Hepatocyte (in vitro differentiated cells): ENCODE measurements around the gene RHEBL1. TPM values are rescaled to one million over a fixed set of nuclear protein-coding genes. Genes with fewer than 3 reads are reported as not detected.

Experiments used
- DNase-seq: peaks from one replicate; pipeline ENCODE4 v3.0.0-alpha.2; 2016; ENCODE audit warnings: low spot score
- H2AFZ ChIP-seq: fragments of 200-600 bp; sonication (generic); 2 replicates; pipeline ENCODE4 v1.6.0; 2016; ENCODE audit warnings: antibody characterized with exemption, mild to moderate bottlenecking
- H3K27ac ChIP-seq: fragments of 200-600 bp; sonication (generic); 2 replicates; pipeline ENCODE4 v1.5.1; 2016; ENCODE audit warnings: mild to moderate bottlenecking
- H3K27me3 ChIP-seq: fragments of 200-600 bp; sonication (generic); 2 replicates; pipeline ENCODE4 v1.6.1; 2016
- H3K36me3 ChIP-seq: fragments of 200-600 bp; sonication (generic); replicated peaks from 2 replicates; pipeline ENCODE4 v1.5.1; 2016; ENCODE audit warnings: low read depth; ENCODE audit not compliant: insufficient read depth
- H3K4me1 ChIP-seq: fragments of 200-600 bp; sonication (generic); 2 replicates; pipeline ENCODE4 v1.5.1; 2016; ENCODE audit warnings: mild to moderate bottlenecking, moderate library complexity; ENCODE audit not compliant: insufficient read depth
- H3K4me2 ChIP-seq: fragments of 200-600 bp; sonication (generic); 2 replicates; pipeline ENCODE4 v1.6.0; 2016
- H3K4me3 ChIP-seq: fragments of 200-600 bp; sonication (generic); 2 replicates; pipeline ENCODE4 v1.5.1; 2016; ENCODE audit warnings: mild to moderate bottlenecking
- H3K79me2 ChIP-seq: fragments of 200-600 bp; sonication (generic); 2 replicates; pipeline ENCODE4 v1.6.0; 2017; ENCODE audit warnings: mild to moderate bottlenecking
- H3K9me2 ChIP-seq: fragments of 200-600 bp; sonication (generic); replicated peaks from 2 replicates; pipeline ENCODE4 v1.6.0; 2017; ENCODE audit warnings: mild to moderate bottlenecking; ENCODE audit not compliant: insufficient read depth
- H3K9me3 ChIP-seq: fragments of 200-600 bp; sonication (generic); 2 replicates; pipeline ENCODE4 v1.5.1; 2016; ENCODE audit warnings: low read depth, mild to moderate bottlenecking
- H4K20me1 ChIP-seq: fragments of 200-600 bp; sonication (generic); 2 replicates; pipeline ENCODE4 v1.6.0; 2016; ENCODE audit warnings: mild to moderate bottlenecking; ENCODE audit not compliant: insufficient read depth, poor library complexity, severe bottlenecking
- EZH2 ChIP-seq: fragments of 200-600 bp; sonication (generic); IDR thresholded peaks from 2 replicates; pipeline ENCODE4 v1.6.1; 2016; ENCODE audit warnings: antibody characterized with exemption, mild to moderate bottlenecking, borderline replicate concordance
- EZH2phosphoT487 ChIP-seq: fragments of 200-600 bp; sonication (generic); IDR thresholded peaks from one replicate; pipeline ENCODE4 v1.6.1; 2018; ENCODE audit warnings: antibody characterized with exemption, mild to moderate bottlenecking, low read depth, moderate library complexity; ENCODE audit not compliant: unreplicated experiment, severe bottlenecking
- WGBS: methylation state at CpG from one replicate; pipeline ENCODE4 v1.1.6; 2016; ENCODE audit warnings: low lambda C conversion rate; ENCODE audit errors: missing lambda C conversion rate; 5-methylcytosine and 5-hydroxymethylcytosine counted together
- polyA plus RNA-seq: library from polyadenylated mRNA; unstranded; fragments of >200 nt; fragmentation: Nextera tagmentation; extraction: Ambion mirVana; gene quantifications from 2 replicates; pipeline ENCODE4 v1.2.1, GENCODE V29; 2016
- total RNA-seq: library from RNA; depleted of rRNA; stranded (reverse); fragments of >200 nt; gene quantifications from 2 replicates; pipeline ENCODE4 v1.2.3, GENCODE V29; 2014
- TF ChIP-seq, protein P1 (sequence below): fragments of 200-600 bp; sonication (generic); IDR thresholded peaks from 2 replicates; pipeline ENCODE4 v1.5.1; 2016; ENCODE audit warnings: antibody characterized with exemption, mild to moderate bottlenecking; ENCODE audit not compliant: poor library complexity

The RHEBL1 gene
- total and polyA plus RNA-seq, 2 experiments from 2014 or later, result 0.30 TPM; not detected in 1

GRCh38 chr12:49092086-49092815, 22.5 kb upstream of the RHEBL1 start:
- Histone ChIP-seq H3K4me3 (no peak overlapping the region), H3K4me2 (peak overlapping the region; percentile 65), H3K27ac (no peak overlapping the region), H2AFZ (no peak overlapping the region), H4K20me1 (no peaks in the 10 kb centered on the region), H3K36me3 (no peaks in the 10 kb centered on the region), H3K9me3 (no peaks in the 10 kb centered on the region), H3K79me2 (no peaks in the 10 kb centered on the region), H3K4me1 (peaks cover 10% of the 10 kb centered on the region), H3K9me2 (no peaks in the 10 kb centered on the region), H3K27me3 (peaks cover 74% of the 10 kb centered on the region)
- DNase-seq, result peak; percentile 47
- WGBS, result 9% methylated on average over 29 of the region's 32 CpGs
- TF ChIP-seq EZH2phosphoT487 (no peak), EZH2 (peak; percentile 86)
- TF ChIP-seq, protein P1, sequence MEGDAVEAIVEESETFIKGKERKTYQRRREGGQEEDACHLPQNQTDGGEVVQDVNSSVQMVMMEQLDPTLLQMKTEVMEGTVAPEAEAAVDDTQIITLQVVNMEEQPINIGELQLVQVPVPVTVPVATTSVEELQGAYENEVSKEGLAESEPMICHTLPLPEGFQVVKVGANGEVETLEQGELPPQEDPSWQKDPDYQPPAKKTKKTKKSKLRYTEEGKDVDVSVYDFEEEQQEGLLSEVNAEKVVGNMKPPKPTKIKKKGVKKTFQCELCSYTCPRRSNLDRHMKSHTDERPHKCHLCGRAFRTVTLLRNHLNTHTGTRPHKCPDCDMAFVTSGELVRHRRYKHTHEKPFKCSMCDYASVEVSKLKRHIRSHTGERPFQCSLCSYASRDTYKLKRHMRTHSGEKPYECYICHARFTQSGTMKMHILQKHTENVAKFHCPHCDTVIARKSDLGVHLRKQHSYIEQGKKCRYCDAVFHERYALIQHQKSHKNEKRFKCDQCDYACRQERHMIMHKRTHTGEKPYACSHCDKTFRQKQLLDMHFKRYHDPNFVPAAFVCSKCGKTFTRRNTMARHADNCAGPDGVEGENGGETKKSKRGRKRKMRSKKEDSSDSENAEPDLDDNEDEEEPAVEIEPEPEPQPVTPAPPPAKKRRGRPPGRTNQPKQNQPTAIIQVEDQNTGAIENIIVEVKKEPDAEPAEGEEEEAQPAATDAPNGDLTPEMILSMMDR, result peak; percentile 48

- no peak overlapping the region for H3K4me3 ChIP-seq
- H3K79me2 ChIP-seq, result no peaks in the 10 kb centered on the region
- no peaks in the 10 kb centered on the region for H4K20me1 ChIP-seq
- WGBS, result 9% methylated on average over 11 of the region's 14 CpGs
- H3K9me2 ChIP-seq, result no peaks in the 10 kb centered on the region
- H3K36me3 ChIP-seq, result no peaks in the 10 kb centered on the region
- H2AFZ ChIP-seq, result no peak overlapping the region
- TF ChIP-seq, protein P1, result no peak
- no peak for TF ChIP-seq EZH2
- no peak for TF ChIP-seq EZH2phosphoT487
- peak overlapping the region; percentile 65 for H3K4me2 ChIP-seq
- no peak for DNase-seq
- H3K27ac ChIP-seq, result no peak overlapping the region
- H3K27me3 ChIP-seq, result peaks cover 74% of the 10 kb centered on the region
- no peaks in the 10 kb centered on the region for H3K9me3 ChIP-seq
- H3K4me1 ChIP-seq, result peaks cover 10% of the 10 kb centered on the region
Observed at GRCh38 chr12:49091836-49092085, 22.0 kb upstream of the RHEBL1 start.

GRCh38 chr12:49091056-49091835, 21.5 kb upstream of the RHEBL1 start:
- Histone ChIP-seq H3K4me3 (no peak overlapping the region), H3K4me1 (peaks cover 10% of the 10 kb centered on the region), H3K27ac (no peak overlapping the region), H3K27me3 (peaks cover 74% of the 10 kb centered on the region), H3K79me2 (no peaks in the 10 kb centered on the region), H3K36me3 (no peaks in the 10 kb centered on the region), H3K4me2 (no peak overlapping the region), H3K9me3 (no peaks in the 10 kb centered on the region), H4K20me1 (no peaks in the 10 kb centered on the region), H3K9me2 (no peaks in the 10 kb centered on the region), H2AFZ (no peak overlapping the region)
- WGBS, result 70% methylated on average over 35 of the region's 41 CpGs
- DNase-seq, result no peak
- TF ChIP-seq EZH2phosphoT487 (no peak), EZH2 (no peak)
- TF ChIP-seq, protein P1, result no peak
